ENCODE data around the gene SERINC4.

SERINC4 gene

DNA sequence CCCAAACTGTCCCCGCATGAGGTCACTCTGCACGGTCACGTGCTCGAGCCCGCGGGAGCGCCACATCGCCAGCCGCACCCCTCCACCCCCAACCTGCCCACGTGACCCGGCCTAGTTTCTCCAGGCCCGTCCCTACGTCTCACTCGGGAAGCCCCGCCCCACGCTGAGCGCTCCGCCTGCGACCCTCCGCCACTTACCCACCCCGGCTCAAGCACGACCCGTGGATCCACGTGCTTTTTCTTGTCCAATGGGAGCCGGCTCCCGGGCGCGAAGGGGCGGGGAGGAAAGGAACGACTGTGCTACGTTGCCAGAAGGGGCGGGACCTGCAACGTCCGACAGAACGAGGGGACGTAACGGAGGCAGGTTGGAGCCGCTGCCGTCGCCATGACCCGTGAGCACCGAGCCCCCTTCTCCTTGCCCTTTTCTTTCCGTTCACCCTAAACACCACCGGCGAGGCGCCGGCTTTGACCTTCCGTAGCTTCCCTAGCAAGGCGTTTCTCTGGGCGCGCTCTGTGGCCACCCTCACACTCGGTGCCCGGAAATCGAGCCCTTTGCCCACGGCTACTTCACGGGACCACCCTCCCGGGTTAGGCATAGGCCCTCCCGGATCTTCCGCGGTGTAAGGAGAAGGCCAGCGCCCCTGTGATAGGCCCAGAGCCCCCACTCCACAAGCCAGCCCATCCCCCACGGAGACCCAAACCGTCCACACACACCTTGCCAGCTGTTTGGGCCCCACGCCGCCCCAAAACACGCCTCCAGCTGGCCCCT lies 7.8 kb downstream of the SERINC4 start, which contains the start of gene SERF2:
Gene SERF2 (plus strand): TSS at position 328 of the 768 bp plus-strand sequence. CDS start 57 bp downstream, at position 385.
- TF ChIP-seq CEBPB (IDR thresholded peaks at IDR 0.05) (no peak), ZBTB7A (IDR thresholded peaks at IDR 0.05; ENCODE audit: low read depth) (no peak), RAD21 (IDR thresholded peaks at IDR 0.05; ENCODE audit: low read depth) (no peak), TEAD4 (IDR thresholded peaks at IDR 0.05) (no peak), EGR1 (IDR thresholded peaks at IDR 0.05) (0 out of 2 replicates have a peak, but pooled peaks have one; percentile 51), EP300 (IDR thresholded peaks at IDR 0.05; ENCODE audit: borderline replicate concordance) (0 out of 2 replicates have a peak, but pooled peaks have one; percentile 3), TCF12 (IDR thresholded peaks at IDR 0.05; ENCODE audit: low read depth) (no peak; the same call in 1 of the 2 replicates), TAF1 (IDR thresholded peaks at IDR 0.05; ENCODE audit: low read depth) (peak; percentile 90), YY1 (IDR thresholded peaks at IDR 0.05; ENCODE audit: low read depth) (peak; percentile 76), FOXM1 (IDR thresholded peaks at IDR 0.05; ENCODE audit: borderline replicate concordance, low read depth) (no peak), CREB1 (IDR thresholded peaks at IDR 0.05; ENCODE audit: low read depth) (peak; percentile 49; the same call in 1 of the 2 replicates), NFIC (IDR thresholded peaks at IDR 0.05) (0 out of 2 replicates have a peak, but pooled peaks have one; percentile 29)
- TF ChIP-seq, protein P1, sequence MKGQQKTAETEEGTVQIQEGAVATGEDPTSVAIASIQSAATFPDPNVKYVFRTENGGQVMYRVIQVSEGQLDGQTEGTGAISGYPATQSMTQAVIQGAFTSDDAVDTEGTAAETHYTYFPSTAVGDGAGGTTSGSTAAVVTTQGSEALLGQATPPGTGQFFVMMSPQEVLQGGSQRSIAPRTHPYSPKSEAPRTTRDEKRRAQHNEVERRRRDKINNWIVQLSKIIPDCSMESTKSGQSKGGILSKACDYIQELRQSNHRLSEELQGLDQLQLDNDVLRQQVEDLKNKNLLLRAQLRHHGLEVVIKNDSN (IDR thresholded peaks at IDR 0.05), result peak; percentile 99
- TF ChIP-seq, protein P2, sequence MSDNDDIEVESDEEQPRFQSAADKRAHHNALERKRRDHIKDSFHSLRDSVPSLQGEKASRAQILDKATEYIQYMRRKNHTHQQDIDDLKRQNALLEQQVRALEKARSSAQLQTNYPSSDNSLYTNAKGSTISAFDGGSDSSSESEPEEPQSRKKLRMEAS (IDR thresholded peaks at IDR 0.05), result peak; percentile 96
- TF ChIP-seq, protein P3, sequence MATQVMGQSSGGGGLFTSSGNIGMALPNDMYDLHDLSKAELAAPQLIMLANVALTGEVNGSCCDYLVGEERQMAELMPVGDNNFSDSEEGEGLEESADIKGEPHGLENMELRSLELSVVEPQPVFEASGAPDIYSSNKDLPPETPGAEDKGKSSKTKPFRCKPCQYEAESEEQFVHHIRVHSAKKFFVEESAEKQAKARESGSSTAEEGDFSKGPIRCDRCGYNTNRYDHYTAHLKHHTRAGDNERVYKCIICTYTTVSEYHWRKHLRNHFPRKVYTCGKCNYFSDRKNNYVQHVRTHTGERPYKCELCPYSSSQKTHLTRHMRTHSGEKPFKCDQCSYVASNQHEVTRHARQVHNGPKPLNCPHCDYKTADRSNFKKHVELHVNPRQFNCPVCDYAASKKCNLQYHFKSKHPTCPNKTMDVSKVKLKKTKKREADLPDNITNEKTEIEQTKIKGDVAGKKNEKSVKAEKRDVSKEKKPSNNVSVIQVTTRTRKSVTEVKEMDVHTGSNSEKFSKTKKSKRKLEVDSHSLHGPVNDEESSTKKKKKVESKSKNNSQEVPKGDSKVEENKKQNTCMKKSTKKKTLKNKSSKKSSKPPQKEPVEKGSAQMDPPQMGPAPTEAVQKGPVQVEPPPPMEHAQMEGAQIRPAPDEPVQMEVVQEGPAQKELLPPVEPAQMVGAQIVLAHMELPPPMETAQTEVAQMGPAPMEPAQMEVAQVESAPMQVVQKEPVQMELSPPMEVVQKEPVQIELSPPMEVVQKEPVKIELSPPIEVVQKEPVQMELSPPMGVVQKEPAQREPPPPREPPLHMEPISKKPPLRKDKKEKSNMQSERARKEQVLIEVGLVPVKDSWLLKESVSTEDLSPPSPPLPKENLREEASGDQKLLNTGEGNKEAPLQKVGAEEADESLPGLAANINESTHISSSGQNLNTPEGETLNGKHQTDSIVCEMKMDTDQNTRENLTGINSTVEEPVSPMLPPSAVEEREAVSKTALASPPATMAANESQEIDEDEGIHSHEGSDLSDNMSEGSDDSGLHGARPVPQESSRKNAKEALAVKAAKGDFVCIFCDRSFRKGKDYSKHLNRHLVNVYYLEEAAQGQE (IDR thresholded peaks at IDR 0.05; ENCODE audit: low read depth), result no peak

DNA sequence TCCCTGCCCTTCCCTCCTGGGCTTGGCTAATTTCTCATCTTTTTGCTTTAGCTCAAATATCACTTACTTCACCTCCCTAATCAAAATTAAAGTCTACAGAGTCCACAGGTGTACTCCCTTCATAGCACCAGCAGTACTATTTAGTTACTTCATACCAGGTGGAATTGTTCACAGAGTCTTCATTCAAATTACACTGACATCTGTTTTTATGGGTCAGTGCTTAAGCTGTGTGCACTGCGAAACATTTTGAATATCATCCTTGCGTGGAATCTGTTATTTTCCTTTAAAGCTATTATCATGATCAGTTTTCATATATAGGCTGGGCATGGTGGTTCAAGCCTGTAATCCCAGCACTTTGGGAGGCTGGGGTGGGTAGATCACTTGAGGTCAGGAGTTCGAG lies 10.6 kb downstream of the SERINC4 start:
- TF ChIP-seq, protein P3 (IDR thresholded peaks at IDR 0.05; ENCODE audit: low read depth), result no peak
- TF ChIP-seq FOXM1 (IDR thresholded peaks at IDR 0.05; ENCODE audit: borderline replicate concordance, low read depth) (no peak), TCF12 (IDR thresholded peaks at IDR 0.05; ENCODE audit: low read depth) (no peak), RAD21 (IDR thresholded peaks at IDR 0.05; ENCODE audit: low read depth) (no peak), CREB1 (IDR thresholded peaks at IDR 0.05; ENCODE audit: low read depth) (no peak), YY1 (IDR thresholded peaks at IDR 0.05; ENCODE audit: low read depth) (no peak), EGR1 (IDR thresholded peaks at IDR 0.05) (no peak), EP300 (IDR thresholded peaks at IDR 0.05; ENCODE audit: borderline replicate concordance) (no peak), NFIC (IDR thresholded peaks at IDR 0.05) (no peak), TEAD4 (IDR thresholded peaks at IDR 0.05) (no peak), TAF1 (IDR thresholded peaks at IDR 0.05; ENCODE audit: low read depth) (no peak), ZBTB7A (IDR thresholded peaks at IDR 0.05; ENCODE audit: low read depth) (no peak), CEBPB (IDR thresholded peaks at IDR 0.05) (no peak)
- TF ChIP-seq, protein P1 (IDR thresholded peaks at IDR 0.05), result no peak
- TF ChIP-seq, protein P2 (IDR thresholded peaks at IDR 0.05), result no peak

DNA sequence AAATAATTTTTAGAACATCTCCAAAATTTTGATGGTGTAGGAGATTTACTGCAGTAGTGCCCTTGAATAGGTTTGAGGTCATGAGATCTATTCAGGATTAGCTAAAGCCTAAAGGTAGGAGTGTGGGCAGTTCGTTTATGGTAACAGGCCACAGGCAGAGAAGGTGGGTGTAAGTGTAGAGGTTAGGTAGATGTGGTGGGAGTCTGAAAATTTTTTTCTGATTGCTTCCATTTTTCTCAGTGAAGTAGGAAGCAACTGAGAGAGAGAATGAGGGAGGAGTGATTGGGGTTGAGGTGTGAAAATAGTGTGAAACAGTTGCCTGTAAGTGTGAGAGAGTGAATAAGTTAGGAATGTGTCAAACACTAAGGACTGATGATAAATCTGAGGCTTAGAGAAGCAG lies 21.0 kb downstream of the SERINC4 start:
- TF ChIP-seq YY1 (IDR thresholded peaks at IDR 0.05; ENCODE audit: low read depth) (no peak), ZBTB7A (IDR thresholded peaks at IDR 0.05; ENCODE audit: low read depth) (no peak), EGR1 (IDR thresholded peaks at IDR 0.05) (no peak), CEBPB (IDR thresholded peaks at IDR 0.05) (no peak), TCF12 (IDR thresholded peaks at IDR 0.05; ENCODE audit: low read depth) (no peak), CREB1 (IDR thresholded peaks at IDR 0.05; ENCODE audit: low read depth) (no peak), TEAD4 (IDR thresholded peaks at IDR 0.05) (no peak)

DNA sequence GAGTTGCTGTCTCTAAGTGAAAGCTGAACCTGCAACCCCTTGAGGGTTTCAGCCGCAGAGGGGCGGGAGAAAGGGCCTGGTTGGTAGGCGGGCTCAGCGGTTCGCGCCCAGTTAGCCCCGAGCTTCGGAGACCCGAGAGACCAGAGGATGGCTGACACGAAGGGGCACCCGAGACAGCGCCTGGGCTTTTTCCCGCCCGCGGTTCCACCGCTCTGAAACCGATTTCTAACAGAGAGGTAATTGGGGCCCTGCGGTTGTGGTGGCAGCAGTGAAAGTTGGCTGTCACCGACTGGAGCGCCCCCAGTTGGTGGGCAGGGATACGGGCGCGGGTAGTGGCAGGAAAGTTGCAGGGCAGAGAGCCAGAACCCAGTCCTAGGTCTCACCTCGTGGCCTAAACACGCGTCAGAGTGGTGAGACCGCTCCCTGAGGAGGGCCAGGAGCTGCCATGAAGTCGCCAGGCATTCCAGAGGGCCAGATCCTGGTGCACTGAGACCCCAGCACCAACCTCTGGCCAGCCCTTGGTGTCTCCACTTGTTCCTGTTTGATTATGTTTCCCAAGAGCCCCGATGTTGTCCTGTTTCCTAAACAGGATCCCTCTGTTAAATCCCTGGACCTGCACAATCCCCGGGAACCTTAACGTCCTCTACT lies 22.6 kb downstream of the SERINC4 start:
- peak; percentile 42; the same call in 1 of the 2 replicates for TF ChIP-seq RAD21 (IDR thresholded peaks at IDR 0.05; ENCODE audit: low read depth)
- TF ChIP-seq CEBPB (IDR thresholded peaks at IDR 0.05), result no peak
- TF ChIP-seq TAF1 (IDR thresholded peaks at IDR 0.05; ENCODE audit: low read depth), result peak; percentile 21; the same call in 1 of the 2 replicates
- no peak for TF ChIP-seq CREB1 (IDR thresholded peaks at IDR 0.05; ENCODE audit: low read depth)
- TF ChIP-seq NFIC (IDR thresholded peaks at IDR 0.05), result peak; percentile 67
- TF ChIP-seq, protein P2 (IDR thresholded peaks at IDR 0.05), result peak; percentile 87
- no peak for TF ChIP-seq ZBTB7A (IDR thresholded peaks at IDR 0.05; ENCODE audit: low read depth)
- TF ChIP-seq, protein P1 (IDR thresholded peaks at IDR 0.05), result 0 out of 2 replicates have a peak, but pooled peaks have one; percentile 7
- peak; percentile 12; the same call in 1 of the 2 replicates for TF ChIP-seq TEAD4 (IDR thresholded peaks at IDR 0.05)
- 0 out of 2 replicates have a peak, but pooled peaks have one; percentile 30 for TF ChIP-seq YY1 (IDR thresholded peaks at IDR 0.05; ENCODE audit: low read depth)
- peak; percentile 47 for TF ChIP-seq TCF12 (IDR thresholded peaks at IDR 0.05; ENCODE audit: low read depth)

Data from Ishikawa (cell line).